GM18508 (cell line): ENCODE results near the gene PCED1A.

Experiments
- ATAC-seq: cut with Tn5 transposase; IDR thresholded peaks from one replicate; pipeline ENCODE4 v1.9.1; 2021; ENCODE audit warnings: moderate number of reproducible peaks; ENCODE audit not compliant: insufficient read depth, unreplicated experiment

The PCED1A gene

GRCh38 chr20:2866236-2866635, 25.8 kb upstream of the PCED1A start:
- no peak for ATAC-seq

GRCh38 chr20:2865630-2866029, 25.2 kb upstream of the PCED1A start:
- ATAC-seq, result no peak

- ATAC-seq, result no peak
These were observed 24.6 kb upstream of the PCED1A start for GRCh38 chr20:2865101-2865500.

GRCh38 chr20:2864626-2865025, 24.2 kb upstream of the PCED1A start:
- no peak for ATAC-seq

- ATAC-seq, result no peak
These were observed 19.1 kb upstream of the PCED1A start for GRCh38 chr20:2859330-2860121.

GRCh38 chr20:2858591-2858990, 18.1 kb upstream of the PCED1A start:
- ATAC-seq, result no peak

GRCh38 chr20:2851086-2851485, 10.6 kb upstream of the PCED1A start:
- no peak for ATAC-seq

- ATAC-seq, result no peak
These were observed 9.1 kb upstream of the PCED1A start for GRCh38 chr20:2849529-2849928.

GRCh38 chr20:2847802-2848201, 7.3 kb upstream of the PCED1A start:
- ATAC-seq, result no peak

GRCh38 chr20:2846698-2847097, 6.2 kb upstream of the PCED1A start:
- ATAC-seq, result no peak

GRCh38 chr20:2845607-2846006, 5.2 kb upstream of the PCED1A start:
- ATAC-seq, result no peak

GRCh38 chr20:2840967-2841531, 594 bp upstream of the PCED1A start:
- ATAC-seq, result no peak

- ATAC-seq, result no peak
These were observed 720 bp downstream of the PCED1A start for GRCh38 chr20:2839732-2840137.

GRCh38 chr20:2838847-2839671, 1.4 kb downstream of the PCED1A start:
- ATAC-seq, result no peak

- ATAC-seq, result no peak
These were observed 2.2 kb downstream of the PCED1A start for GRCh38 chr20:2838170-2838797.

- no peak for ATAC-seq
These were observed 3.1 kb downstream of the PCED1A start for GRCh38 chr20:2837221-2837960.

GRCh38 chr20:2836035-2836434, 4.4 kb downstream of the PCED1A start:
- no peak for ATAC-seq

GRCh38 chr20:2835331-2835796, 5.1 kb downstream of the PCED1A start:
- ATAC-seq, result no peak

GRCh38 chr20:2834401-2835110, 5.9 kb downstream of the PCED1A start:
- ATAC-seq, result no peak
